Aorta (tissue), 5 donors: ENCODE measurements around the gene STK10. TPM values are rescaled to one million over a fixed set of nuclear protein-coding genes. Genes with fewer than 3 reads are reported as not detected.

Source experiments
- ATAC-seq: fragments of 200-7000 bp; cut with Tn5 transposase; one replicate; pipeline ENCODE4 v1.9.1; 2022; ENCODE audit warnings: moderate library complexity; ENCODE audit not compliant: low FRiP score
- DNase-seq, 2 donors: peaks; one replicate each; pipeline ENCODE4 v3.0.0-alpha.2; 2020
- H3K27ac ChIP-seq, 2 donors: one replicate each; pipeline ENCODE4 v1.5.1; 2013; ENCODE audit warnings: low read length in 2 of 2, mild to moderate bottlenecking in 2 of 2, moderate library complexity in 2 of 2, control low read depth in 1 of 2, inconsistent platforms in 1 of 2, low read depth in 1 of 2
- H3K27me3 ChIP-seq, 2 donors: one replicate each; pipeline ENCODE4 v1.6.1; 2013; ENCODE audit warnings: control low read depth in 1 of 2, low read length in 1 of 2, mild to moderate bottlenecking in 1 of 2, moderate library complexity in 1 of 2; ENCODE audit not compliant: insufficient read depth in 2 of 2, control insufficient read depth in 1 of 2
- H3K36me3 ChIP-seq, 2 donors: one replicate each; pipeline ENCODE4 v1.6.1; 2013; ENCODE audit warnings: control low read depth in 1 of 2, low read length in 1 of 2, mild to moderate bottlenecking in 1 of 2; ENCODE audit not compliant: insufficient read depth in 2 of 2, control insufficient read depth in 1 of 2
- H3K4me1 ChIP-seq, 2 donors: one replicate each; pipeline ENCODE4 v1.6.1; 2013; ENCODE audit warnings: low read length in 2 of 2, control low read depth in 1 of 2, mild to moderate bottlenecking in 1 of 2, moderate library complexity in 1 of 2; ENCODE audit not compliant: insufficient read depth in 2 of 2, control insufficient read depth in 1 of 2
- H3K4me3 ChIP-seq, 2 donors: one replicate each; pipeline ENCODE4 v1.5.1; 2013; ENCODE audit warnings: low read length in 2 of 2, control low read depth in 1 of 2, mild to moderate bottlenecking in 1 of 2
- H3K9me3 ChIP-seq: one replicate; pipeline ENCODE4 v1.6.1; 2013; ENCODE audit warnings: mild to moderate bottlenecking, low read length; ENCODE audit not compliant: control insufficient read depth
- WGBS, 2 donors: extraction: QIAGEN DNeasy Blood & Tissue Kit; methylation state at CpG; one replicate each; pipeline ENCODE4 v1.1.7; 2013; 5-methylcytosine and 5-hydroxymethylcytosine counted together
- intact Hi-C, 2 donors: fragments of 100-400 bp; cut with DNase I; formaldehyde crosslinking; loops; one replicate each; pipeline versions ENCODE4 v1.14.2 to v1.15.0; 2022
- polyA plus RNA-seq, 2 donors: library from polyadenylated mRNA; stranded (reverse); fragments of 200-250 nt; gene quantifications; one replicate each; pipeline ENCODE4 v1.2.3, GENCODE V29; 2013
- total RNA-seq, 2 donors: library from RNA; stranded (reverse); fragmentation: NEBNext Ultra II Directional; extraction: Animal tissue kit (Norgen Biotek cat#: 25700); gene quantifications; one replicate each; pipeline ENCODE4 v1.2.1, GENCODE V29; 2021
- donor health status: healthy with polysubstance abuse.
- donor health status: Bipolar disorder and iron deficiency.
- donor health status: DM: no; HTN: no; CAD: no.
- donor health status: DM: no; HTN: no; CAD: no.
- donor health status: DM: yes; HTN: yes; CAD: no.

Gene STK10
- total and polyA plus RNA-seq, 4 donors: 4.1 to 67.7 (median 18.8) TPM

- no peaks in the 10 kb centered on the region for H3K9me3 ChIP-seq
- no peaks in the 10 kb centered on the region for H3K4me1 ChIP-seq
- DNase-seq (no peak), ATAC-seq (no peak)
- 94 to 95% methylated on average over 4 of the region's 4 CpGs for WGBS, 2 donors
- H3K36me3 ChIP-seq: no peaks in the 10 kb centered on the region
- intact Hi-C loops: no loop called here
- no peak overlapping the region for H3K4me3 ChIP-seq
- H3K27me3 ChIP-seq: no peaks in the 10 kb centered on the region
- no peak overlapping the region for H3K27ac ChIP-seq
Measured at GRCh38 chr5:172115541-172115982, 72.5 kb downstream of the STK10 start.

- Histone ChIP-seq H3K4me3 (no peak overlapping the region), H3K9me3 (no peaks in the 10 kb centered on the region), H3K36me3 (no peaks in the 10 kb centered on the region), H3K4me1 (no peaks in the 10 kb centered on the region), H3K27me3 (no peaks in the 10 kb centered on the region), H3K27ac (no peak overlapping the region)
- ATAC-seq (no peak), DNase-seq (peak in 1 of 2 donors; percentile 83)
- 80% methylated on average over 16 of the region's 16 CpGs for WGBS, 2 donors
- intact Hi-C loops: no loop called here
Measured at GRCh38 chr5:172114875-172115422, 73.1 kb downstream of the STK10 start.

GRCh38 chr5:172113036-172113435, 75.0 kb downstream of the STK10 start:
- Histone ChIP-seq H3K4me1 (no peaks in the 10 kb centered on the region), H3K4me3 (no peak overlapping the region), H3K9me3 (no peaks in the 10 kb centered on the region), H3K36me3 (no peaks in the 10 kb centered on the region), H3K27ac (no peak overlapping the region), H3K27me3 (no peaks in the 10 kb centered on the region)
- intact Hi-C loops: no loop called here
- no peak for ATAC-seq
- no peak for DNase-seq
- WGBS, 2 donors: 95 to 96% methylated on average over 7 of the region's 7 CpGs

- ATAC-seq (no peak), DNase-seq (no peak)
- Histone ChIP-seq H3K4me1 (no peaks in the 10 kb centered on the region), H3K4me3 (no peak overlapping the region), H3K36me3 (no peaks in the 10 kb centered on the region), H3K27ac (no peak overlapping the region), H3K9me3 (no peaks in the 10 kb centered on the region), H3K27me3 (no peaks in the 10 kb centered on the region)
- intact Hi-C loops: no loop called here
Measured at GRCh38 chr5:172111852-172112225, 76.2 kb downstream of the STK10 start.

GRCh38 chr5:172110921-172111851, 76.8 kb downstream of the STK10 start:
- Histone ChIP-seq H3K9me3 (no peaks in the 10 kb centered on the region), H3K4me1 (no peaks in the 10 kb centered on the region), H3K36me3 (no peaks in the 10 kb centered on the region), H3K4me3 (no peak overlapping the region), H3K27ac (no peak overlapping the region), H3K27me3 (no peaks in the 10 kb centered on the region)
- ATAC-seq (peak; percentile 46), DNase-seq (peak in 1 of 2 donors; percentile 73)
- WGBS, 2 donors: 29% methylated on average over 17 of the region's 17 CpGs
- intact Hi-C loops: no loop called here

GRCh38 chr5:172110260-172110815, 77.7 kb downstream of the STK10 start:
- Histone ChIP-seq H3K36me3 (no peaks in the 10 kb centered on the region), H3K27me3 (no peaks in the 10 kb centered on the region), H3K27ac (no peak overlapping the region), H3K4me3 (no peak overlapping the region), H3K9me3 (no peaks in the 10 kb centered on the region), H3K4me1 (no peaks in the 10 kb centered on the region)
- intact Hi-C loops: no loop called here
- no peak for ATAC-seq
- 67 to 71% methylated on average over 14 of the region's 14 CpGs for WGBS, 2 donors
- DNase-seq: no peak

GRCh38 chr5:172109749-172110148, 78.3 kb downstream of the STK10 start:
- H3K27ac ChIP-seq: no peak overlapping the region
- H3K36me3 ChIP-seq: no peaks in the 10 kb centered on the region
- no peak overlapping the region for H3K4me3 ChIP-seq
- WGBS, 2 donors: 76% methylated on average over 8 of the region's 8 CpGs
- H3K4me1 ChIP-seq: no peaks in the 10 kb centered on the region
- H3K9me3 ChIP-seq: no peaks in the 10 kb centered on the region
- ATAC-seq: no peak
- peak in 1 of 2 donors; percentile 44 for DNase-seq
- intact Hi-C loops: loop anchor here (5.0 kb wide), 4 partner anchors 78 to 263 kb away; partner anchors contain the start of genes STK10 (in 1 of the 2) and UBTD2 (in 1 of the 2)
- H3K27me3 ChIP-seq: no peaks in the 10 kb centered on the region

GRCh38 chr5:172107571-172107970, 80.5 kb downstream of the STK10 start:
- ATAC-seq: no peak
- no peaks in the 10 kb centered on the region for H3K4me1 ChIP-seq

More at GRCh38 chr5:172107571-172107970, 80.5 kb downstream of the STK10 start:
- no peaks in the 10 kb centered on the region for H3K36me3 ChIP-seq
- H3K27me3 ChIP-seq: no peaks in the 10 kb centered on the region
- no peak overlapping the region for H3K27ac ChIP-seq
- DNase-seq: no peak
- intact Hi-C loops: loop anchor here (2.0 to 5.0 kb wide), 5 partner anchors 80 to 265 kb away; partner anchors contain the start of genes STK10 (in 2 of the 2) and UBTD2 (in 1 of the 2)
- no peak overlapping the region for H3K4me3 ChIP-seq
- H3K9me3 ChIP-seq: no peaks in the 10 kb centered on the region
- 75 to 78% methylated on average over 13 of the region's 13 CpGs for WGBS, 2 donors
